PC-9 (cell line): Measurements from ENCODE around the gene STRN4. TPM values are rescaled to one million over a fixed set of nuclear protein-coding genes. Genes with fewer than 3 reads are reported as not detected.

Source experiments
- BruUV-seq: library from RNA; stranded (reverse); fragments of 400-500 nt; replicated peaks from 2 replicates; lab custom pipeline; 2021; lab: Mats Ljungman, UMichigan
- CTCF ChIA-PET: fragments of 300-600 bp; sonication (Branson Sonifier 250); formaldehyde crosslinking; loops from one replicate; lab custom pipeline; 2022; ENCODE audit warnings: antibody characterized with exemption; lab: Charles Lee
- POLR2A ChIA-PET: fragments of 300-600 bp; sonication (Branson Sonifier 250); formaldehyde crosslinking; loops from one replicate; lab custom pipeline; 2022; ENCODE audit warnings: antibody characterized with exemption; ENCODE audit not compliant: unreplicated experiment; lab: Charles Lee
- DNase-seq, 2 experiments: peaks; one replicate each; pipeline versions ENCODE4 v3.0.0 to v3.0.0-alpha.2; 2015 to 2022; ENCODE audit warnings: mixed read lengths in 1 of 2
- H2AFZ ChIP-seq: fragments of 200-600 bp; sonication (generic); 2 replicates; pipeline ENCODE4 v1.8.1; 2017; ENCODE audit warnings: antibody characterized with exemption
- H3F3A ChIP-seq: fragments of 200-600 bp; sonication (generic); 2 replicates; pipeline ENCODE4 v1.8.1; 2017; ENCODE audit warnings: antibody characterized with exemption, mild to moderate bottlenecking, low read depth; ENCODE audit not compliant: insufficient read depth
- H3K27ac ChIP-seq: fragments of 200-600 bp; sonication (generic); 2 replicates; pipeline ENCODE4 v1.6.1; 2016; ENCODE audit warnings: mixed run types
- H3K27me3 ChIP-seq: fragments of 200-600 bp; sonication (generic); 2 replicates; pipeline ENCODE4 v1.6.1; 2016; ENCODE audit warnings: low read depth, mixed run types; ENCODE audit not compliant: insufficient read depth
- H3K36me3 ChIP-seq: fragments of 200-600 bp; sonication (generic); 2 replicates; pipeline ENCODE4 v1.6.1; 2016; ENCODE audit warnings: low read depth, mixed run types
- H3K4me1 ChIP-seq: fragments of 200-600 bp; sonication (generic); replicated peaks from 2 replicates; pipeline ENCODE4 v1.6.1; 2016; ENCODE audit warnings: mixed run types; ENCODE audit not compliant: insufficient read depth
- H3K4me2 ChIP-seq: fragments of 200-600 bp; sonication (generic); 2 replicates; pipeline ENCODE4 v1.6.1; 2017; ENCODE audit warnings: mixed run types
- H3K4me3 ChIP-seq: fragments of 200-600 bp; sonication (generic); 2 replicates; pipeline ENCODE4 v1.6.1; 2016; ENCODE audit warnings: mixed run types
- H3K79me2 ChIP-seq: fragments of 200-600 bp; sonication (generic); 2 replicates; pipeline ENCODE4 v1.6.1; 2017; ENCODE audit warnings: low read depth, mixed run types
- H3K9me2 ChIP-seq: fragments of 200-600 bp; sonication (generic); 2 replicates; pipeline ENCODE4 v1.8.1; 2017; ENCODE audit warnings: mild to moderate bottlenecking; ENCODE audit not compliant: insufficient read depth
- H3K9me3 ChIP-seq: fragments of 200-600 bp; sonication (generic); 2 replicates; pipeline ENCODE4 v1.8.1; 2016; ENCODE audit warnings: low read depth; ENCODE audit not compliant: insufficient read depth
- H4K20me1 ChIP-seq: fragments of 200-600 bp; sonication (generic); 2 replicates; pipeline ENCODE4 v1.8.1; 2017; ENCODE audit not compliant: insufficient read depth
- EZH2 ChIP-seq: fragments of 200-600 bp; sonication (generic); IDR thresholded peaks from 2 replicates; pipeline ENCODE4 v1.8.0; 2017; ENCODE audit warnings: antibody characterized with exemption, low read depth
- intact Hi-C: fragments of 100-400 bp; cut with micrococcal nuclease; formaldehyde crosslinking; loops from one replicate; pipeline ENCODE4 v1.10.0; 2022; ENCODE audit not compliant: unreplicated experiment
- total RNA-seq: library from RNA; stranded (reverse); gene quantifications from 2 replicates; pipeline ENCODE4 v1.2.3, GENCODE V29; 2021
- TF ChIP-seq, protein P1 (sequence below): fragments of 200-600 bp; sonication (generic); conservative IDR thresholded peaks from 2 replicates; pipeline ENCODE4 v1.6.1; 2017; ENCODE audit warnings: mixed run types, antibody characterized with exemption, mild to moderate bottlenecking, moderate library complexity

STRN4 gene
- total RNA-seq, 1 experiment from 2014 or later, result 93.3 TPM

DNA sequence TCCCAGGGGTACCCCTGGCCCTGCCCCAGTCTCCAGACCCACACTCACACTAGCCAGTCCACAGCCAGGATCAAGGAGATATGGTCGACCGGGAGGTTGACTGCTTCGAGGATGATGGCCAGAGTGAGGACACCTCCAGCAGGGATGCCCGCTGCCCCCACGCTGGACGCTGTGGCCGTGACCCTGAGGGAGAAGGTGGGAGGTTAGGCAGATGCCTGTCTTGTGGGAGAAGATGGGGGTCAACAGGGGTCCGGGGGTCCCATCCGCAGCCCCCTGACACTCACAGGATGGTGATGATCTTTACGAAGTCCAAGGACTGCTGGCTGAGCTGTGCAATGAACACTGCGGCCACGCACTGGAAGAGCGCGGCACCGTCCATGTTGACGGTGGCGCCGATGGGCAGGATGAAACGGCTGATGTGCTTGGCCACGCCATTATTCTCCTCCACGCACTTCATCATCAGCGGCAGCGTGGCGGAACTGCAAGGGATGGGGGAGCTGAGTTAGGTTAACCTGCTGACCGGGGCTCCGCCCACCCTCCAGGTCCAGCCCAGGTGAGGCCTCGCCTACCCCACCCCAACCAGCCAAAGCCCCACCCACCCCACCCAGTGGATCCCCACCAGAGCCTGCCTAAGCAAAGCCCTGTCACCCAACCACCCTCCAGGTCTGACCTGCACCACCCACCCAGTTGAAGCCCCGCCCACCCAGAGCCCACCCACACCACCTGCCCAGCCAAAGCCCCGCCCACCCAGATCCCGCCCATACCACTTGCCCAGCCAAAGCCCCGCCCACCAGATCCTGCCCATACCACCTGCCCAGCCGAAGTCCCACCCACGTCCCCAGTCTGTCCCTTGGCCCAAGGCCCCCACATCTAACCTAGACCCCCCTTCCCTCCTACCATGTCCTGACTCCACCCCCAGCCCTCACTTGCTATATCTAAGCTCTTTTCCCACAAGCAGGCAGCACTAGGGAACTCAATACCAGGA, 31.0 kb upstream of the STRN4 start:
- H3K4me3 ChIP-seq, result no peak overlapping the region
- ChIA-PET CTCF (interaction anchor here (0.6 kb wide), 1 partner anchor 53 kb away, joined by 6 read pairs; no protein-coding TSS in a partner anchor), POLR2A (no interaction called here)
- H4K20me1 ChIP-seq, result peaks cover 64% of the 10 kb centered on the region
- H3K27me3 ChIP-seq, result no peaks in the 10 kb centered on the region
- no peak overlapping the region for H3K4me2 ChIP-seq
- BruUV-seq, result no TSS peak
- H3F3A ChIP-seq, result peaks cover 90% of the 10 kb centered on the region
- no peak overlapping the region for H2AFZ ChIP-seq
- no peaks in the 10 kb centered on the region for H3K9me2 ChIP-seq
- peaks cover 60% of the 10 kb centered on the region for H3K36me3 ChIP-seq
- H3K4me1 ChIP-seq, result peaks cover 19% of the 10 kb centered on the region
- H3K79me2 ChIP-seq, result peaks cover 44% of the 10 kb centered on the region
- no peak overlapping the region for H3K27ac ChIP-seq
- intact Hi-C loops, result no loop called here
- TF ChIP-seq, protein P1, sequence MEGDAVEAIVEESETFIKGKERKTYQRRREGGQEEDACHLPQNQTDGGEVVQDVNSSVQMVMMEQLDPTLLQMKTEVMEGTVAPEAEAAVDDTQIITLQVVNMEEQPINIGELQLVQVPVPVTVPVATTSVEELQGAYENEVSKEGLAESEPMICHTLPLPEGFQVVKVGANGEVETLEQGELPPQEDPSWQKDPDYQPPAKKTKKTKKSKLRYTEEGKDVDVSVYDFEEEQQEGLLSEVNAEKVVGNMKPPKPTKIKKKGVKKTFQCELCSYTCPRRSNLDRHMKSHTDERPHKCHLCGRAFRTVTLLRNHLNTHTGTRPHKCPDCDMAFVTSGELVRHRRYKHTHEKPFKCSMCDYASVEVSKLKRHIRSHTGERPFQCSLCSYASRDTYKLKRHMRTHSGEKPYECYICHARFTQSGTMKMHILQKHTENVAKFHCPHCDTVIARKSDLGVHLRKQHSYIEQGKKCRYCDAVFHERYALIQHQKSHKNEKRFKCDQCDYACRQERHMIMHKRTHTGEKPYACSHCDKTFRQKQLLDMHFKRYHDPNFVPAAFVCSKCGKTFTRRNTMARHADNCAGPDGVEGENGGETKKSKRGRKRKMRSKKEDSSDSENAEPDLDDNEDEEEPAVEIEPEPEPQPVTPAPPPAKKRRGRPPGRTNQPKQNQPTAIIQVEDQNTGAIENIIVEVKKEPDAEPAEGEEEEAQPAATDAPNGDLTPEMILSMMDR, result no peak
- TF ChIP-seq EZH2, result no peak
- no peak for DNase-seq
- H3K9me3 ChIP-seq, result no peaks in the 10 kb centered on the region

DNA sequence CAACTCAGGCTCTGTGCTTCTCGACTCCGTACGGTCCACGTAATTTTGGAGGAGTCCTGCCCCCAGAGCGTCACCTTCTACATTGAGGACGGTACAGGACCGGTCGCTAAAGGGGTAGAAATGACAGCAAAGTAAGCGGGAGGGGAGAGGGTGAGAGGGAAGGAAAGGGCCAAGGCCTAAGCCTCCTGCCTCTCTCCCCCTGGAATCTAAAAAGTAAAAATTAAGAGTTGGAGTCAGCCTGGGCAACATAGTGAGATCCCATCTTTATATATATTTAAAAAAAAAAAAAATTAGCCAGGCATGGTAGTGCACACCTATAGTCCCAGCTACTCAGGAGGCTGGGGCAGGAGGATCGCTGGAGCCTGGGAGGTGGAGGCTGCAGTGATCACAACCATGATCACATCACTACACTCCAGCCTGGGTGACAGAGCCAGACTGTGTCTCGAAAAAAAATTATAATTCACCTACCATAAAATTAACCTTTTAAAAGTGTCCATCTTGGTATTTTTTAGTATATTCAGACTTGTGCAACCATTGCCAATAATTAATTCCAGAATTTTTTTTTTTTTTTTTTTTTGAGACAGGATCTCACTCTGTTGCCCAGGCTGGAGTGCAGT, 29.5 kb upstream of the STRN4 start:
- Histone ChIP-seq H2AFZ (no peak overlapping the region), H3K4me2 (no peak overlapping the region), H3K9me3 (no peaks in the 10 kb centered on the region), H3F3A (peaks cover 90% of the 10 kb centered on the region), H3K4me3 (no peak overlapping the region), H3K27me3 (no peaks in the 10 kb centered on the region), H4K20me1 (peaks cover 59% of the 10 kb centered on the region), H3K79me2 (peaks cover 31% of the 10 kb centered on the region), H3K36me3 (peaks cover 47% of the 10 kb centered on the region), H3K4me1 (peaks cover 19% of the 10 kb centered on the region), H3K27ac (no peak overlapping the region), H3K9me2 (no peaks in the 10 kb centered on the region)
- TF ChIP-seq, protein P1, result no peak
- TF ChIP-seq EZH2, result no peak
- ChIA-PET CTCF (interaction anchor here (0.6 kb wide), 1 partner anchor 59 kb away, joined by 11 read pairs; the partner anchor contains the start of gene PRKD2), POLR2A (no interaction called here)
- no TSS peak for BruUV-seq
- DNase-seq, result no peak
- intact Hi-C loops, result no loop called here

DNA sequence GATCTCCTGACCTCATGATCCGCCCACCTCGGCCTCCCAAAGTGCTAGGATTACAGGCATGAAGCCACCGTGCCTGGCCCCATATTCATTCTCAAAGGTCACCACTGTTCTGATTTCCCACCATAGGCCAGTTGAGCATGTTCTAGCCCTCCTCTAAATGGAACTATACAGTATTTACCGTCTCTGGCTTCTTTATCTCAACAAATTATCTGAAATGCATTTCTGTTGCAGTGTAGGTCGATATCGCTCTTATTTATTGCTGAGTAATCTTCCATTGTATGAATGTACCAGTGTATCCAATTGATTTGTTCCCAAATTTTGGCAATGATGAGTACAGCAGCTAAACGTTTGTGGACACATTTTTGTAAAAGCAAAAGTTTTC, 26.8 kb upstream of the STRN4 start:
- ChIA-PET CTCF (interaction anchor here (0.7 kb wide), 1 partner anchor 96 kb away, joined by 4 read pairs; no protein-coding TSS in a partner anchor), POLR2A (no interaction called here)
- Histone ChIP-seq H3K27me3 (no peaks in the 10 kb centered on the region), H3K36me3 (peaks cover 25% of the 10 kb centered on the region), H3K27ac (no peak overlapping the region), H3K9me2 (no peaks in the 10 kb centered on the region), H3K4me1 (peaks cover 27% of the 10 kb centered on the region), H3K4me2 (no peak overlapping the region), H2AFZ (no peak overlapping the region), H4K20me1 (peaks cover 35% of the 10 kb centered on the region), H3K9me3 (no peaks in the 10 kb centered on the region), H3F3A (peaks cover 91% of the 10 kb centered on the region), H3K79me2 (peaks cover 4% of the 10 kb centered on the region; the same call in 1 of the 2 replicates), H3K4me3 (no peak overlapping the region)
- BruUV-seq, result no TSS peak
- DNase-seq, result no peak
- TF ChIP-seq EZH2, result no peak
- TF ChIP-seq, protein P1, result no peak
- intact Hi-C loops, result no loop called here
